ACC112 (cell line): Measurements from ENCODE around the gene CYP2A13.
"Not testable (repeated sequence)": the region's sequence is repeated elsewhere in the genome, so short reads cannot be mapped to it uniquely, and the experiment has no call there.

ENCODE experiments used
- H2AFZ ChIP-seq: fragments of 200-600 bp; sonication (generic); one replicate; pipeline ENCODE4 v1.6.0; 2017; ENCODE audit warnings: antibody characterized with exemption, low read length; ENCODE audit not compliant: unreplicated experiment
- H3K27ac ChIP-seq: fragments of 200-600 bp; sonication (generic); 2 replicates; pipeline ENCODE4 v1.5.1; 2014; ENCODE audit warnings: low read depth, mild to moderate bottlenecking, antibody characterized with exemption, low read length, moderate library complexity
- H3K27me3 ChIP-seq: fragments of 200-600 bp; sonication (generic); 2 replicates; pipeline ENCODE4 v1.6.1; 2014; ENCODE audit warnings: mild to moderate bottlenecking, antibody characterized with exemption, low read length, moderate library complexity, mixed read lengths; ENCODE audit not compliant: insufficient read depth
- H3K36me3 ChIP-seq: fragments of 200-600 bp; sonication (generic); 2 replicates; pipeline ENCODE4 v1.6.1; 2016; ENCODE audit warnings: mild to moderate bottlenecking, antibody characterized with exemption, low read length, moderate library complexity, mixed read lengths; ENCODE audit not compliant: insufficient read depth
- H3K4me1 ChIP-seq: fragments of 200-600 bp; sonication (generic); one replicate; pipeline ENCODE4 v1.6.1; 2016; ENCODE audit warnings: low read length, mixed read lengths; ENCODE audit not compliant: insufficient read depth, unreplicated experiment, control insufficient read depth
- H3K4me3 ChIP-seq: fragments of 200-600 bp; sonication (generic); 2 replicates; pipeline ENCODE4 v1.5.1; 2014; ENCODE audit warnings: mild to moderate bottlenecking, low read depth, low read length
- H3K79me2 ChIP-seq: fragments of 200-600 bp; sonication (generic); one replicate; pipeline ENCODE4 v1.6.0; 2016; ENCODE audit warnings: low read length; ENCODE audit not compliant: control insufficient read depth, unreplicated experiment, insufficient read depth

CYP2A13 gene

GRCh38 chr19:41089959-41090358, 1.7 kb downstream of the CYP2A13 start:
- Histone ChIP-seq H3K27me3 (peaks cover 21% of the 10 kb centered on the region; the same call in 1 of the 2 replicates), H2AFZ (no peak overlapping the region), H3K79me2 (no peaks in the 10 kb centered on the region), H3K4me3 (no peak overlapping the region), H3K27ac (no peak overlapping the region), H3K4me1 (no peaks in the 10 kb centered on the region), H3K36me3 (no peaks in the 10 kb centered on the region)

- H3K4me1 ChIP-seq: no peaks in the 10 kb centered on the region
- H3K36me3 ChIP-seq: no peaks in the 10 kb centered on the region
- H3K4me3 ChIP-seq: no peak overlapping the region
- no peak overlapping the region for H2AFZ ChIP-seq
- no peaks in the 10 kb centered on the region for H3K79me2 ChIP-seq
- H3K27me3 ChIP-seq: 0 out of 2 replicates have a peak, but pooled peaks cover 4% of the 10 kb centered on the region
- H3K27ac ChIP-seq: no peak overlapping the region
These were observed 7.5 kb downstream of the CYP2A13 start for GRCh38 chr19:41095703-41096102.

GRCh38 chr19:41096353-41096752, 8.1 kb downstream of the CYP2A13 start:
- Histone ChIP-seq H2AFZ (no peak overlapping the region), H3K4me1 (no peaks in the 10 kb centered on the region), H3K4me3 (no peak overlapping the region)

DNA sequence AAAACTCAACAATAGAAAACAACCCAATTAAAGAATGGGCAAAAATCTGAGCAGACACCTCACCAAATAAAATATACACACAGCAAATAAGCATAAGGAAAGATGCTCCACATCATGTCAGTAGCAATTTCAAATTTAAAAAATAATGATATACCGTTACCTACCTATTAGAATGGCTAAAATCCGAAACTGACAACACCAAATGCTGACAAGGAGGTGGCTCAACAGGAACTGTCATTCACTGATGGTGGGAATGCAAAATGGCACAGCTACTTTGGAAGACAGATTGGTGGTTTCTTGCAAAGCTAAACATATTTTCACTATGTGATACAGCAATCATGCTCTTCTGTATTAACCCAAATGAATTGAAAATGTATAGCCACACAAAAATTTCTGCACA, 9.1 kb downstream of the CYP2A13 start:
- Histone ChIP-seq H2AFZ (no peak overlapping the region), H3K27ac (no peak overlapping the region), H3K27me3 (0 out of 2 replicates have a peak, but pooled peaks cover 4% of the 10 kb centered on the region), H3K4me3 (no peak overlapping the region), H3K4me1 (no peaks in the 10 kb centered on the region), H3K79me2 (no peaks in the 10 kb centered on the region), H3K36me3 (no peaks in the 10 kb centered on the region)

More at GRCh38 chr19:41096353-41096752, 8.1 kb downstream of the CYP2A13 start:
- H3K36me3 ChIP-seq: no peaks in the 10 kb centered on the region
- no peaks in the 10 kb centered on the region for H3K79me2 ChIP-seq
- no peak overlapping the region for H3K27ac ChIP-seq
- 0 out of 2 replicates have a peak, but pooled peaks cover 4% of the 10 kb centered on the region for H3K27me3 ChIP-seq

- Histone ChIP-seq H3K79me2 (no peaks in the 10 kb centered on the region), H3K4me3 (no peak overlapping the region), H2AFZ (no peak overlapping the region), H3K27ac (no peak overlapping the region), H3K36me3 (no peaks in the 10 kb centered on the region), H3K27me3 (no peaks in the 10 kb centered on the region), H3K4me1 (no peaks in the 10 kb centered on the region)
These were observed 10.5 kb downstream of the CYP2A13 start for GRCh38 chr19:41098762-41099161.

GRCh38 chr19:41102210-41102609, 14.0 kb downstream of the CYP2A13 start:
- H3K36me3 ChIP-seq, H3K4me3 ChIP-seq, H3K27me3 ChIP-seq, H3K27ac ChIP-seq, H2AFZ ChIP-seq, H3K4me1 ChIP-seq, H3K79me2 ChIP-seq: not testable (repeated sequence)

GRCh38 chr19:41106177-41106576, 17.9 kb downstream of the CYP2A13 start:
- Histone ChIP-seq H2AFZ (no peak overlapping the region), H3K79me2 (no peaks in the 10 kb centered on the region), H3K27me3 (peaks cover 2% of the 10 kb centered on the region; the same call in 1 of the 2 replicates), H3K4me3 (no peak overlapping the region), H3K36me3 (no peaks in the 10 kb centered on the region), H3K27ac (no peak overlapping the region), H3K4me1 (no peaks in the 10 kb centered on the region)

DNA sequence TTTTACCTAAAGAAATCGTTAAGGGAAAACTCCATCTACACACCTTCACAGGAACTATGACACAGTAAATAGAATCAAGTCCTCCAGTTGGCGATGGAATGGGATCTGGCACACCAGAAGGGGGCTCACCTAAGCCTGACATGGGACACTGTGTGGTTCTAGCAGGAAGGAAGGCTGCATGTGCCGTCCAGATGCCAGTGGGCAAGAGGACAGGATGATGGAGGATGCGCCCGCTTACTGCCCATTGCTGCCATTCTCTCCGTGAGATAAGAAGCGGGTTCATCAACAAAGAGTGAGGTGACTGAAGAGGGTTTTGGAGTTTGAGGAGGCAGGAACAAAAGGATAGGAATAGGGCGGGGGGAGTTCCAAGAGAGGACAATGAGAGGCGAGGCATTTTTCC, 23.0 kb downstream of the CYP2A13 start:
- no peak overlapping the region for H3K27ac ChIP-seq
- no peaks in the 10 kb centered on the region for H3K79me2 ChIP-seq
- H3K36me3 ChIP-seq: no peaks in the 10 kb centered on the region
- H3K4me3 ChIP-seq: no peak overlapping the region
- no peak overlapping the region for H2AFZ ChIP-seq
- H3K4me1 ChIP-seq: no peaks in the 10 kb centered on the region
- H3K27me3 ChIP-seq: peaks cover 9% of the 10 kb centered on the region

- H3K4me3 ChIP-seq: no peak overlapping the region
- no peaks in the 10 kb centered on the region for H3K79me2 ChIP-seq
- no peaks in the 10 kb centered on the region for H3K4me1 ChIP-seq
- no peaks in the 10 kb centered on the region for H3K36me3 ChIP-seq
- peaks cover 9% of the 10 kb centered on the region for H3K27me3 ChIP-seq
- no peak overlapping the region for H2AFZ ChIP-seq
- no peak overlapping the region for H3K27ac ChIP-seq
These were observed 23.6 kb downstream of the CYP2A13 start for GRCh38 chr19:41111750-41112295.

DNA sequence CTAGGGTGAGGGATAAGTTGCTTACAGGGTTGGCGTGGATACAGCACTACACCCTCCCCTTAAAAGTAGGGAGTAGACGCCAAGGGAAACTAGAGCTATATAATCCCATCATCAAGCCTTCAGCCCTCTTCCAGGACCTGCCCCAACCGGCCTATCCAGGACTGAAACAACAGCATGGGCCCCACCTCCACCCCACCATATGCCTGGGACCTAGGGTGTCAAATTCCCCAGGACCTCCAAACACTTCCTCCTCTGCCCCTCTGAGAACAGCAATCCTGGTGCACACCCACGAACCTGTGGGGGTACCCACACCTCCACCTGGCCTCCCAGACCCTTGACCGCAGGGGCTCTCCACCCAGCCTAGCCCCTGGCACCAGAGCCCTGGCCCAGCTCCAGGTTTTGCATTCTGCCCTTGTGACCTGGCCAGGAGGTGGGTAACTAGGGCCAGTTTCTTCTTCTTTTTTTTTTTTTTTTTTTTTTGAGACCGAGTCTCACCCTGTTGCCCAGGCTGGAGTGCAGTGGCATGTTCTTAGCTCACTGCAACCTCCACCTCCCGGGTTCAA, 24.6 kb downstream of the CYP2A13 start:
- H2AFZ ChIP-seq: no peak overlapping the region

DNA sequence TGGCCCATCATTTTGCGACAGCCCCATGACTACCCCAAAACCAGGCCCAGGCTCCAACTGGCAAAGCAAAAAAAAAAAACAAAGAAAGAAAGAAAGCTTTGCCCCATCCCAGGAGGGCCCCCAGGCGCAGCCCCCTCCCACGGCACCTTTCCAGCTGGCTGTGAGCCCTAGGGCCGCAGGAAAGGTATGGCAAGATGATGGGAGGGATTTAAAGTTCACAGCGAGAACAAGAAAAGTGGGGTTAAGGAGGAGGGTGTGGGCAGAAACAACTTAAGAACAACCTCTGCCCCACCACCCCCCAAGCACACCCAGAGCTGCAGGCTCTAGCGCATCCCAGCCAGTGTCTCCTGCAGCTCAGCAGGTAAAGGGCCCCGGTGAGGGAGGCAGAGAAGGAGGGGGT, 25.9 kb downstream of the CYP2A13 start, which contains the start of gene CYP2F1:
TSS of gene CYP2F1 (plus strand) at position 301 of the 400 bp plus-strand sequence. CDS start 1,757 bp downstream, outside the sequence.
- Histone ChIP-seq H3K27me3 (peaks cover 9% of the 10 kb centered on the region), H2AFZ (no peak within 1 kb of the TSS), H3K79me2 (no peaks in the 10 kb centered on the region), H3K36me3 (no peaks in the 10 kb centered on the region), H3K4me1 (no peaks in the 10 kb centered on the region), H3K4me3 (no peak within 1 kb of the TSS), H3K27ac (no peak within 1 kb of the TSS)

More for the DNA sequence above, 24.6 kb downstream of the CYP2A13 start:
- Histone ChIP-seq H3K4me3 (no peak overlapping the region), H3K4me1 (no peaks in the 10 kb centered on the region), H3K36me3 (no peaks in the 10 kb centered on the region), H3K79me2 (no peaks in the 10 kb centered on the region), H3K27ac (no peak overlapping the region), H3K27me3 (peaks cover 9% of the 10 kb centered on the region)
